Nephron progenitor cell (in vitro differentiated cells): ENCODE measurements around the gene GMDS.

Experiments
- DNase-seq: peaks from one replicate; pipeline ENCODE4 v3.0.0; 2021
- H3K27ac Mint-ChIP-seq: 2 replicates; pipeline ENCODE4 v1.8.0; 2021; ENCODE audit warnings: mild to moderate bottlenecking, moderate library complexity, mixed read lengths
- H3K27me3 Mint-ChIP-seq: 2 replicates; pipeline ENCODE4 v1.8.0; 2021; ENCODE audit warnings: mild to moderate bottlenecking, low read depth, mixed read lengths; ENCODE audit not compliant: poor library complexity
- H3K36me3 Mint-ChIP-seq: 2 replicates; pipeline ENCODE4 v1.8.0; 2021; ENCODE audit warnings: low read depth, mixed read lengths
- H3K4me1 Mint-ChIP-seq: 2 replicates; pipeline ENCODE4 v1.8.0; 2021; ENCODE audit warnings: mixed read lengths
- H3K4me3 Mint-ChIP-seq: 2 replicates; pipeline ENCODE4 v1.8.0; 2021; ENCODE audit warnings: mild to moderate bottlenecking, moderate library complexity, mixed read lengths
- H3K9me3 Mint-ChIP-seq: 2 replicates; pipeline ENCODE4 v1.8.0; 2021; ENCODE audit warnings: mild to moderate bottlenecking, moderate library complexity, mixed read lengths
- TF ChIP-seq, protein P1 (sequence below): fragments of 200-600 bp; sonication (generic); IDR thresholded peaks from 2 replicates; pipeline ENCODE4 v1.5.0; 2021; ENCODE audit warnings: antibody characterized with exemption

GMDS gene

DNA sequence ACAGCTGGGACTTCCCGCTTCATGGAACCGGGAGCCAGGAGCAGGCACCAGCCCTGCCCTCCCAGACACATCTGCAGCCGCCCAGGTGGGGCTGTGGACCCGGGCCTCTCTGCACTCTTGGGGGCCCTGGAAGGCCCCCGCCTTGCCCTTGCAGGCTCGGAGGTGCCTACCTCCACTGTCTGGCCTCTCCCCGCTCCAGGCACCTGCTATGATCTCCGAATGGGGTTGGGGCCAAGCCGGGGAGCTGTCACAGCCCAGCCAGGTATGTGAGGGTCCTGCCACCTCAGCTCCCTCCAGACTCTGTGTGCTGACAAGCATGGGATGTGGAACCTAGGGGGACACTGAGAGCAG, 54.0 kb downstream of the GMDS start:
- Mint-ChIP-seq H3K9me3 (no peaks in the 10 kb centered on the region), H3K27me3 (peaks cover 7% of the 10 kb centered on the region), H3K4me1 (peaks cover 16% of the 10 kb centered on the region), H3K36me3 (no peaks in the 10 kb centered on the region), H3K27ac (no peak overlapping the region), H3K4me3 (no peak overlapping the region)
- no peak for DNase-seq
- TF ChIP-seq, protein P1, sequence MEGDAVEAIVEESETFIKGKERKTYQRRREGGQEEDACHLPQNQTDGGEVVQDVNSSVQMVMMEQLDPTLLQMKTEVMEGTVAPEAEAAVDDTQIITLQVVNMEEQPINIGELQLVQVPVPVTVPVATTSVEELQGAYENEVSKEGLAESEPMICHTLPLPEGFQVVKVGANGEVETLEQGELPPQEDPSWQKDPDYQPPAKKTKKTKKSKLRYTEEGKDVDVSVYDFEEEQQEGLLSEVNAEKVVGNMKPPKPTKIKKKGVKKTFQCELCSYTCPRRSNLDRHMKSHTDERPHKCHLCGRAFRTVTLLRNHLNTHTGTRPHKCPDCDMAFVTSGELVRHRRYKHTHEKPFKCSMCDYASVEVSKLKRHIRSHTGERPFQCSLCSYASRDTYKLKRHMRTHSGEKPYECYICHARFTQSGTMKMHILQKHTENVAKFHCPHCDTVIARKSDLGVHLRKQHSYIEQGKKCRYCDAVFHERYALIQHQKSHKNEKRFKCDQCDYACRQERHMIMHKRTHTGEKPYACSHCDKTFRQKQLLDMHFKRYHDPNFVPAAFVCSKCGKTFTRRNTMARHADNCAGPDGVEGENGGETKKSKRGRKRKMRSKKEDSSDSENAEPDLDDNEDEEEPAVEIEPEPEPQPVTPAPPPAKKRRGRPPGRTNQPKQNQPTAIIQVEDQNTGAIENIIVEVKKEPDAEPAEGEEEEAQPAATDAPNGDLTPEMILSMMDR = no peak

DNA sequence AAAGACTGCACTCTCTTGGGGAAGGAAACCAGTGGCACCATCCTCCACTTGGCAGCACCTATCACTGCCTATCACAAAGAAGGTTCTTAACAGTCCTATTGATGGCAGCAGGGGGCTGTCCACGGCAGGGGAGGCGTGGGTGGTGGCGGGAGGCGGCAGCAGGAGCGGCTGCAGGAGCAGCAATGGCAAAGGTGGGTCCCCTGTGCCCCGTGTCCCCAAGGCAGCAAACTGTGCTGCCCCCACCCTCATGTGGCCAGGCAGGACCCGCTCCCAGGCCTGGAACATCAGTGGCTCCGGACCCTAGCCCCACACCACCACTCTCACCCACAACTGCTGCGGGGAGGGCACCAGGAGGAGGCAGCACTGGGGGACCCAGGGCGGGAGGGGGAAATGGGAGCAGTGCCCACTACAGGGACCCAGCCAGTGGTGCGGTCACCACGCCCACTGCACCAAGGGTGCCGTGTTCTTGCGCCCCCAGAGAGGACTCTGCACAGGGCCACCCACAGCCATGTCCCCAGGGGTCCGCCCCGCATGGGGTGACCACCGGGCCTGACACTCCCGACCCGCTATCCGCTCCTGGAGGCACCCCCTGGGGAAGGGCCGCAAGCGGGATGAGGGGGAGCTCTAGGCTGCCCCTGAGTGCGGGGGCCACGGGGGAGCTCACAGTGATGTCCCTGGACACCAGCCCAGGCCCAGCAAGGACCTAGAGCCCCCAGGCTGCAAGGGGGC, 54.6 kb downstream of the GMDS start:
- Mint-ChIP-seq H3K27ac (no peak overlapping the region), H3K4me1 (peaks cover 12% of the 10 kb centered on the region), H3K9me3 (no peaks in the 10 kb centered on the region), H3K4me3 (no peak overlapping the region), H3K27me3 (peaks cover 7% of the 10 kb centered on the region), H3K36me3 (no peaks in the 10 kb centered on the region)
- TF ChIP-seq, protein P1 = no peak
- no peak for DNase-seq

DNA sequence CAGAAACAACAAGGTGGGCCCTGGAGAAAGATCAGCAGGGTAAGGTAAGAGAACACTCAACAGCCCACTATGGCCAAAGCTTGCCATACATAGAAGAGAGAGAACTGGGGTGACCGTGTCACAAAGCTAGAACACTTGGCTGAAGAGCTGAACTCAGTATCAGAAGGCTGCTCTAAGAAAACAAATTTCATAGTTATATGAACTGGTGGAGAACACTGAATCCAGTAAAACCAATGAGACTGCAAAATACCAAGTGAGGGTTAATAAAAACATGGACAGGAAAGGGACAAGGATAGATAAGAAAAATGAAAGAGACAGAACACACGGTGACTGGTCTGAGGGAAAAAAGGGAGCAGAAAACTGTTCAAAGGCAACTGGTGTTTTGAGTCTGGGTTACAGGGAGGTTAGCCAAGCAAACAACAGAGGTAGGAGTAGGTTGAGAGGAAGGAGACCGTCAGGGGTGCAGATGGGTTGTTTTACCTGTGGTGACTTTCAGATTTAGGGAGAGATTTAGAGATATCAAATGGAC, 56.5 kb downstream of the GMDS start:
- H3K4me3 Mint-ChIP-seq = no peak overlapping the region

DNA sequence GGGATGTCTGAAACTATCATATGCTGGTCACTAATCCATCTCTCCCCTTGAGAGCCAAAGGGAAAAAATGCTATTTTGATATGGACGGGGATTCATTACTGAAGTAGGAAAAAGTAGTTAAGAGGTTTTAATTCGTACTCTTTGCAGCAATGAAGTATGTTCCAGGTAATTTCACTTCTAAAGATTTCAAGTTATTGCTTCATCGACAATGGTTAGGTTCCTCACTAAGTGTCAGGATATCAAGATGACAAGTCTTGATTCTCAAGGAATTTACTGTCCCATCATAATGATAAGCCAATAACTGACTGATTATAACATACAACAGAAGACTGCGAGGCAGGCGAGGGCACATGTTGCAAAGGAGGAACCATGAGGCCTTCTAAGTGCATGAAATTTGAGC, 57.0 kb downstream of the GMDS start:
- Mint-ChIP-seq H3K27me3 (peaks cover 7% of the 10 kb centered on the region), H3K4me3 (no peak overlapping the region), H3K9me3 (no peaks in the 10 kb centered on the region), H3K36me3 (no peaks in the 10 kb centered on the region), H3K27ac (no peak overlapping the region), H3K4me1 (peaks cover 9% of the 10 kb centered on the region)
- DNase-seq = no peak
- TF ChIP-seq, protein P1 = no peak

More for the DNA sequence above, 56.5 kb downstream of the GMDS start:
- H3K27ac Mint-ChIP-seq = peak overlapping the region; percentile 6
- peaks cover 9% of the 10 kb centered on the region for H3K4me1 Mint-ChIP-seq
- peaks cover 7% of the 10 kb centered on the region for H3K27me3 Mint-ChIP-seq
- no peaks in the 10 kb centered on the region for H3K9me3 Mint-ChIP-seq
- DNase-seq = no peak
- no peaks in the 10 kb centered on the region for H3K36me3 Mint-ChIP-seq
- TF ChIP-seq, protein P1 = no peak

DNA sequence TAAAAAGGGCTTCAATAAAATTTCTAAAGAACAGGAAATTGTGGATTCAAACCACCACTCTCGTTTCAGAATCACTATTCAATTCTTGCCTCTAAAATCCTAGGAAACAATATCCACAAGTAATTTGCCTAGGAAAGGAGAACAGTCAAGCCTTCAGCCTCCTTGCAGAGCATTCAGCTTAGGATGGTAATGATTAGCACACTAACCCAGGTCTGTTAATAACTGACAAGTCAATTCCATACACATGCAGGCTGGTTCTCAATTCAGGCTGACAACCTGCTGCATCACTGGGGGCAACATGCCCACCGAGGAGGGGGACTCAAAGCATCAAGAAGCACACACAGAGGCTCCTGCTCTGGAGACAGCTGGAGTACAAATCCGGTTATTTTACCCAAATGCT, 57.6 kb downstream of the GMDS start:
- no peaks in the 10 kb centered on the region for H3K9me3 Mint-ChIP-seq
- peaks cover 9% of the 10 kb centered on the region for H3K4me1 Mint-ChIP-seq
- no peaks in the 10 kb centered on the region for H3K36me3 Mint-ChIP-seq
- H3K4me3 Mint-ChIP-seq = no peak overlapping the region
- no peak overlapping the region for H3K27ac Mint-ChIP-seq
- TF ChIP-seq, protein P1 = no peak
- no peak for DNase-seq
- peaks cover 7% of the 10 kb centered on the region for H3K27me3 Mint-ChIP-seq

DNA sequence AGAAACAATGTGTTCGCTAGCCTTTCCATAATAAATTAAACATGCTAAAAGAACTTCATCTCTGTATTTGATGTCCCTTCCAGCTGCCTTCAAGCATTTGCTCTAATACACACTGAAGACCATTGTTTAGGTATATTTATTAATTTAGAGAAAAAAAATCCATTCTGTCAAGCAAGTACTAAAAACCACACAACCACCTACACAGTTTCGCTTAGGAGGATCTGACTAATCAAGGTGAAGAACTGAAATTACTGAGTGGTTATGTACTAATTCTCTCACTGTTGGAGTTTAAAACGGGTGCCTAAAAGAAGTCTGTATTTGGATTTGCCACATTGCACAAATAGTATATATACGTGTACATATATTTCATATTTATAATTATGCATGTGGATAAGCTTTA, 58.9 kb downstream of the GMDS start:
- Mint-ChIP-seq H3K9me3 (no peaks in the 10 kb centered on the region), H3K4me1 (peaks cover 13% of the 10 kb centered on the region), H3K4me3 (no peak overlapping the region), H3K27me3 (peaks cover 5% of the 10 kb centered on the region), H3K36me3 (no peaks in the 10 kb centered on the region), H3K27ac (no peak overlapping the region)
- TF ChIP-seq, protein P1 = no peak
- DNase-seq = no peak
